Activated CD4-positive, alpha-beta T cell treated with anti-CD3 and anti-CD28 coated beads, Interleukin-2, amount 50 U/mL, for 1 hour (primary cell): ENCODE measurements around the gene CAMK1D.
A peak's percentile ranks its signal among the peaks of the same experiment; 100 is the strongest.
"Not testable (repeated sequence)": the region's sequence is repeated elsewhere in the genome, so short reads cannot be mapped to it uniquely, and the experiment has no call there.

Source experiments
- DNase-seq: peaks from one replicate; pipeline ENCODE4 v3.0.0-alpha.2; 2020

Gene CAMK1D

DNA sequence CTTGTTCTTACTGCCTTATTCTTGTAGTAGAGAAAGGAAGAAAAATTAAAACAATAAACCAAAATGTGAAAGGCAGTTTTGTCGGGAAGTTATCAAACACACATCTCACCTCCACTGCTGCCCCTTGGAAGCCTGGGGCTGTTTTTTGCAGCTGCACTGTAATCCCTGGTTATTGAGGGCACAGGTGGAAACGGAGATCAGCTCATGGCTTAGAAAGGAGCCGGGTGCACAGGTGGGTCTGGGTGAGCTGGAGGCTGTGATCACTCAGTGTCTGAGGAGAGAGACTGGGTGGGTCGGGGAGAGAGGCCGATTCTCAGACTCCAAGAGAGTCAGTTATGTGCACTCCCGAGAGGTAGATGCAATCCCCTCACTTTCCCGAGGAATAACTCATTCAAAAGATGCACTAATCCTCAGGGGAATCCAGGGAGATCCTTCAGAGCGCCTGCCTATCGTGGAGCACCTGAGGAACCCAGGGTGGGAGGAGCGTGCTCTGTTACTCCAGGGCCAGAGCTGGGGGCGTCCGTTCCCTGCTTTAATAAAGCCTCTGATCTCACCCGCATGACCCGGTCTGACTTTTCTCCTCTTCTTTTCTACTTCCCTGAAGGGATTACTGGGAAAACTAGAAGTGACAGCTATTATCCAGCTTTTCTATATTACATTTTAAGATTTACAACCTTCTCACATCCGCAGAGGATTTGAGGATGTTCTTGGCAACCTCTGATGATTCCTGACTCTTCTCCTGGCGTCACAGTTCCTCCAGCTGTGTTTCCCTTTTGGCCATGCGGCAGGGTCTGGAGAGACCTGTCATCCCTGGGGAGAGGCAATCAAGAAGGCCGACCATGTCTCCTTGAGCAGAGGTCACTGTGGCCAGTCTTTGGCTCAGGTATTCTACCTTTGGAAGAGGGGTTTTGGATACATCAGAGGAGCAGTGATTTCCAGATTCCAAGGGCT is 82.1 kb downstream of the CAMK1D start:
- no peak for DNase-seq

DNA sequence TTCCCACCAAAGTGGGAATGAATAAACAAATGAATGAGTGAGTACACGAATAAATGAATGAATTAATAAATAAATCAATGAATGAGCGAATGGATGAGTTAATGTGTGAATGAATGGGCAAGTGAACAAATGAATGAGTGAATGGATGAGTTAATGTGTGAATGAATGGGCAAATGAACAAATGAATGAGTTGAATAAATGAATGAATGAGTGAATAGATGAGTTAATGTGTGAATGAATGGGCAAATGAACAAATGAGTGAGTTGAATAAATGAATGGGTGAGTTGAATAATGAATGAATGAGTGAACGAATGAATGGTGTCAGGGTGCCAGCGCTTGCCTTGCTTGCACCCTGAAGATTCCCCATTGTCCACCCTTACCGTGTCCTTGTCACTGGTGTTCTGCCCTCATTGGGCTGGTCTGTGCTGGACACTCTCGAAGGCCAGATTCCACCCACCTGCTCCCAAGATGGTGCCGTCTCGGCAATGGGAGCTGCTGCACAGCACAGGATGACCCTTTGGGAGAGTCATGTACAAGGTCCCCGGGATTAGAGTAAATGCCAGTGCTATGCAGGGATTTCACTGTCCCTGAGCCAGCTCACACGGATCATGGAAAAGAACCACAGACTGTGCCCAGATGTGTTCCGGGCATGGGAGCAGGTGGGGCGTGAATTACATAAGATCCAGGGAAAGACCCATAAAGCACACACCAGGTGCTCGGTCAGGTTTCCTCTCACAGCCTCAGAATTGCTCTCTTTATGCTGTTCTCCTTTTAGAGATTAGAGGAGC is 83.2 kb downstream of the CAMK1D start:
- no peak for DNase-seq

DNA sequence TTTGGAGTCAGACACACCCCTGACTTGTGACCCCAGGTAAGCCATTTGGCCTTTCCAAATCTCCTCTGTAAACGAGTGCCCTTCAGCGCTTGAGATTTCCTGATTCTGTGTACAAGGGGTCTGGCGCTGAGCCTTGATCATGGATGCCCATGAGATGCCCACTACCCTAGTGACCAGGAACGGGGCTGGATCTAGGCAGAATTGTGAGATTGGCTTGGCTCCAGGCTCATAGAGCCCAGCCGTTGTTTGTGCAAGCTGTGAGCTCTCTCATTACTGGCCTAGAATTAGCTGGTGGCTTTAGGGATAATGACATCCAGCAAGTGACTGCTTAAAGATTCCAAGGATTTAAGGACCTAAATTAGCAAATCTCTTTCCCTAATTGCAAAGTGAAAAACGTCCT is 84.9 kb downstream of the CAMK1D start:
- no peak for DNase-seq

DNA sequence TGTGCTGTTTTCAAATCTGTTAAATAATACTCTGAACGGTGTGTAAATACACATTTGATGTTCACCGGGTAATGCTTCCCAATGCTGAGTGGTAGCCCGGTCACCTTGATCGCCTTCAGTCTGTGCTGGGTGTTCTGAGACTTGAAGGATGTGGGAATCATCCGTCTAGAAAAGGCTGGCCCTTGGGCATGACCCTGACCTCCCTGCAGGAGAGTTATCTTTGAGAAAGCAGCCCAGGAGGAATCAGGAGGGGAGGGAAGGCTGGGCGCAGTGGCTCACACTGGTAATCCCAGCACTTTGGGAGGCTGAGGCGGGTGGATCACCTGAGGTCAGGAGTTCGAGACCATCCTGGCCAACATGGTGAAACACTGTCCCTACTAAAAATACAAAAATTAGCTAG is 85.3 kb downstream of the CAMK1D start:
- not testable (repeated sequence) for DNase-seq

DNA sequence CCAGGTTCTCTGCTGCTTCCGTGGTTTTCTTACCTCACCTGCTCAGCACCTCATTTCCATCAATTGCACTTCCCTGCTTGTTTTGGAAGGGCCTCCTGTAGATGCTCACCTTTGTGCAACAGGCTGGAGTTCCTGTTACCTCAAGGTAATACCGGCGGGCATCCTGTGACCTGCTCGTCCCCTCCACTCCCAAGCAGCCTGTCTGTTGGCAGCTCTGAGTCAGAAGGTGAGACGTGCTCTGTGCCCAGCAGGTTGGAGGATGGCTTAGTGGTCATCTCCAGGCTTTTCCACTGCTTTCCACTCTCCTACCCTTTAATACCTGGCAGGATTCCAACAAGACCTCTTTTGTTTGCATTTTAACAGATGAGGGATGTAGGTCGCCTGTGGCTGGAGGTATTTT is 86.0 kb downstream of the CAMK1D start:
- DNase-seq: no peak

DNA sequence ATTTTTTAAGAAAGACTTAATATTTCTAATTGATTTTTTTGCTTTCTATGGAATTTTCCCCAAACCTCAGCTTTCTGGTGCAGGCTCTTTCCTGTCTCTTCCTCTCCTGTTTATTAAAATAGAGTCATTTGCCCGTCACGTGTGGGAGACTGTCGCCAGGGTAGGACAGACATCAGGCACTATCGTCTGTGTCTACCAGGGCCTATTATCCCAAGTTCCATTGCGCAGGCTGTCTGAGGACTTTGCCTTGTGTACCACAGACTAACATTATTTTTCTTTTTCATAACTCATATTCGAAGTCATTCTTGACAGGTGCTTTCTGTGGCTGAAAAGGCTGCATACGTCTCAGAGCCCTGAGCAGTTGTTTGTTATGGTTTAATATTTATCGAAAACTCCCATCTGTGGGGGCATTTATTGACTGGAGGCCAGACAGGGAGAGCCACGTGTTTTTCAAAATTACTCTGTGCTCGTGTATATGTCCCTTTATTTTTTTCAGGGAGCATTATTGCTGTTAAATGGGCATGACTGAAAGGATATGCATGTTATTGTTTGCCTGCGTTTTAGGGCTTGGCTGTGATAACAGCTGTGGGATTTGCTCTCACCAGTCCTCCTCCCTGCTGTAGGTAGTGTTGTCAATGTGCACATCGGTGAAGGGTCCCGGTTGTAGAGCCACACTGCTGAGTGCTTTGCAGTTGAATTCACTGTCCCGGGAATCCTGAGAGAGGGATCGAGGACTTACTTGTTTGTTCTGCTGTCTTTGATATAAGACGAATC is 89.8 kb downstream of the CAMK1D start:
- DNase-seq: no peak

DNA sequence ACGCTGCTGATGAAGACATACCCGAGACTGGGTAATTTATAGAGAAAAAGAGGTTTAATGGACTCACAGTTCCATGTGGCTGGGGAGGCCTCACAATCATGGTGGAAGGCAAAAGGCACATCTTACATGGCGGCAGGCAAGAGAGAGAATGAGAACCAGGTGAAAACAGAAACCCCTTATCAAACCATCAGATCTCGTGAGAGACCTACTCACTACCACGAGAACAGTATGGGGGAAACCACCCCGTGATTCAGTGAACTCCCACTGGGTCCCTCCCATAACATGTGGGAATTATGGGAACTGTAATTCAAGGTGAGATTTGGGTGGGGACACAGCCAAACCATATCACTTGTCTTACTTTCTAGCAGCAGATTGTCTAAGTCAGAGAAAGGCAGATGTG is 90.4 kb downstream of the CAMK1D start:
- not testable (repeated sequence) for DNase-seq

DNA sequence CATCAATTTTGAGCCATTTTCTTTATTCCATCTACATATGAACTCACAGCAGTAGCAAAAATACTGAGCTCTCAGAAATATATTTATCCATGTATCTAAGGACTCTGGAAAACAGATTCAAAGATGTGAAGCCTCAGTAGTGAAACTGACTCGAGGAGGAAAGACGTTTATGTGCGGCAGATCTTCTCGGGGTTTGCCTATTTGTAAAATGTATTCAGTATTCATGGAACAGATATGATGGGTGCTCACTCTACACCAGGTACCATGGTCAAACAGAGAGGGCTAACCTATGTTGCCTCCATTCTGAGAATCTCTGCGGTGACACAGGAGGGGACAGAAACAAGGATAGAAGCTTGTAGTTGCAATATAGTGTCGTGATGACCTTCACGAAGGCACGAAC is 93.7 kb downstream of the CAMK1D start:
- no peak for DNase-seq

DNA sequence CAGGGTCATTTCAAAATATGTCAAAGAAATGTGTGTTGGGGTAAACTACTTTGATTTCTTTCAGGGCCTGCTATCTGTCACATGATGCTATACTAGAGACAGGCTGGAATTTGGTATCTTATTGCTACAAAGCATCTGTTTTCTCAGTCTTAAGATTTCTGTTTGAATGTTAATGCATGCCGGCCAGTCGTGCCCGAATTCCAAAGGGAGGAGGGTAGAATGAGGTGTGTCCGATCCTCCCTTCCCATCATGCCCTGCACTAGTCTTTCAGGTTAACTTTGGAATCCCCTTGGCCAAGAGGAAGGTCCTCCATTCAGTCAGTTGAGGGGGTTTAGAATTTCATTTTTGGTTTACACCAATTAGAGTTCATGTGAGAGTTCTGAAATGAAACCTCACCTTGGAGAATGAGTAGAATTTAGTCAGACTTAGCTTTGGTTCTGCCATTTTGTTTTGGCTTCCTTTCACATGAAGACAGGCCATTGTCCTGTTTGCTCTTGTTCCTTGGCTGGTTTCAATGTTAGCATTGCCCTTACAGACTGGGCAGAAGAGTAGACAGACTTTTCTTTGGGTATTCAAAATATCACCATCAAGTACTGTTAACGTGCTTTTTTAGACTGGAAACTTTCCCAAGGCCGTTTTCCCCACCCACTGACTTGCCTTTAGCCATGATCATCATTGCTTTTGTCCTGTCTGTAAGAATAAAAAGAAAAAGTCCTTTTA is 95.8 kb downstream of the CAMK1D start:
- no peak for DNase-seq

DNA sequence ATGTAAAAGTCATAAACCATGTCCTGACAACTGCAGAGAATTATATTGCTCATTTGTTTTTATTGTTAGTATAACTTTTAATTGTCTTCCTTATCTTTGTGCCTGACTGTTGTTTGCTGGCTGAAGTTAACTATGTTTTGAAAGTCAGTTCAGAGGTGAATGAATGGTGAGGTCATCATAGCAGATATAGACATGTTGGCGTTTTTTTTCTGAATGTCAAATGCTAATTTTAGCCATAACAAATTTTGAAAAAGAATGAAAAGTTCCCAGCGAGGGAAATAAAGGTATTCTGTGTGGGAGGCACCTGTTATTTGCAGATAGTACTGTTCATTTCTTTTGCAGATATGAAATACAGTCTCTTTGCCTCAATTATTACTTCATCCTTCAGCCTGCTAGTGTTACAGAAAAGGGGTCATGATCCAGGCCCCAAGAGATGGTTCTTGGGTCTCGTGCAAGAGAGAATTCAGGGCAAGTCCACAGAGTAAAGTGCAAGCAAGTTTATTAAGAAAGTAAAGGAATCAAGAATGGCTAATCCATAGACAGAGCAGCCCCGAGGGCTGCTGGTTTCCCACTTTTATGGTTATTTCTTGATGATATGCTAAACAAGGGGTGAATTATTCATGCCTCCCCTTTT is 96.5 kb downstream of the CAMK1D start:
- no peak for DNase-seq

DNA sequence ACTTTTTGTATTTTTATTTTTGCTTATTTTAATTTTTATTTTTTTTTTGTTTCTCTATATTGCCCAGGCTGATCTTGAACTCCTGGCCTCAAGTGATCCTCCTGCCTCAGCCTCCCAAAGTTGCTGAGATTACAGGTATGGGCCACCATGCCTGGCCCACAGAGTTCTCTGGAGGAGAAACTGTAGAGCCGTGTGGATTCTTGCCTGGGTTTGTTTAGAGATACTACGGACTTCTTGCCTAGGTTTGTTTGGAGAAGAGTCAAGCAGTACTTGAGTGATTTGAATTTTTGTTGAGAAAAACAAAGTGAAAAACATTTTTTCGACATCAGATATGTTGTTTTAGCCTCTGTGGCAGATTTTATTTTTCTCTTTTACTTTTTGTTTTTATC is 99.0 kb downstream of the CAMK1D start:
- DNase-seq: no peak

DNA sequence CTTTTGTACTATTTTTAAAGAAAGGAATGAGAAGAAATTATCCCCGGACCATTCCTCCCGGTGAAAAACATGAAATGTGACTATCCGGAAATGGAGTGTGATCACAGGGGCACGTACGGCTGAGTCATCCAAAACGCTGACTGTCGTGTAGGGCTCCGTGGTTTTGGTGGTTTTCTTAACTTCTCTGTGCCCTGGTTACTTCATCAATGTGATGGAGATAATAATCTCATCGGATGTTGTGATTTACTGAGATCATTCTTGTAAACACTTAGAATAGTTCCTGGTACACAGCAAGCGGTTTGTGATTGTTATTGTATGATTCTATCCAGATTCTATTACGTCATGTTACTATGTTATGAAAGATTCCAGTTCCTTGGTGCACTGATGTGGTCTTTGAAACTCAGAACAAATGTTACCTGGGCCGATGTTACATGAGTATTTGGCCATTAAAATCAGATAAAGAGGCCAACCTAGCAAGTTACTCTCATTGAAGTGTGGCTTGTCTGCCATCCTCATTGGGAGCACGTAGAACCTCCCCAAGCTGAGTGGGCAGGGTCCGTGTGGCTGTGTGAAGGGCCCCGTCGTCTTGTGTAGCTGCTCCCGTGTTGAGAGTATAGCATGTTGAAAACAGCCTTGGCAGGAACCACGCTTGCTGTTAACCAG is 99.5 kb downstream of the CAMK1D start:
- peak; percentile 67 for DNase-seq

DNA sequence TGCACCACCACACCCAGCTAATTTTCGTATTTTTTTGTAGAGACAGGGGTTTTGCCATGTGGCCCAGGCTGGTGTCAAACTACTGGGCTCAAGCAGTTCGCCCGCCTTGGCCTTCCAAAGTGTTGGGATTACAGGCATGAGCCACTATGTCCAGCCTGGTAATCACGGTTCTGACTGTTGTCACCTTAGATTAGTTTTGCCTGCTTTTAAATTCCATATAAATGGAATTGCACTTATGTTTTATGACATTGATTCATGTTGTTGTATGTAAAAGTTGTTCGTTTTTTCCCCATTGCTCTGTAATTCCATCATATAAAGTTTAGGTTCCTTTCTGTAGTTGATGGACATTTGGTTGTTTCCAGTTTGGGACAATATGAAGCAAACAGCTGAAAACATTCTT is 106.0 kb downstream of the CAMK1D start:
- DNase-seq: no peak

DNA sequence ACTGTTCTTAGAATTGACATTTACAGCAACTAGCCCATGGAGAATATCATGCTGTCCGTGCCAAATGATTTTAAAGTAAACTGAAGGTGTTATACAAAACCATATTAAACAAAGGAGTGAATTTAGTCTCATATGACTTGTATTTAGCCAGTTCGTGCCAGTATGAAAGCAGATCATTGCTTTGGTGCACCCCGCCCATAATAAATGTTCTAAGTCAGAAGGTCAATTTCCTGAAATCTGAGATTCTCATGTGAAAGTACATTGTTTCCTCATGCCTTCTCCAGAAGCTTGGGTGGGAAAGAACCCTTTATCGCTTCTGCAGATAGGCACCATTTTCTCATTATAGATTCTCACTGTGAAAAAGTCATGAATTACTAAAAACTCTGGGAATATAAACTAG is 106.4 kb downstream of the CAMK1D start:
- DNase-seq: no peak

DNA sequence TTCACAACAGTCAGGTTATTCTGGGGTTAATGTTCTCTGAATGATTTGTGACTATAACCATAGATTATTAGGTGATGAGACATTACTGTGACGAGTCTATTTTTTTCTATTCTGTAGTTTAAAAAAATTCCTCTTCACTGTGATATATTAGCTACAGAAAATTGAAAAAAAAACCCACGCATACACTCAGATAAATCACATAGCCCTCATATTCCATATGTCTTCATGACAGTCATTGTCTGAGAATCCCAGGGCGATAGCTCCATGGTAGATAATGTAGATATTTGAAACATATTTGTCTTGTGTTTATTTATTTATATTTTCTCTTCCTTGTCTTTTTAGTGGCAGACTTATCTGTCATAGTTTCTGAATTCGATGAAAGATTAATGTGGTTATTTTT is 110.0 kb downstream of the CAMK1D start:
- DNase-seq: no peak

DNA sequence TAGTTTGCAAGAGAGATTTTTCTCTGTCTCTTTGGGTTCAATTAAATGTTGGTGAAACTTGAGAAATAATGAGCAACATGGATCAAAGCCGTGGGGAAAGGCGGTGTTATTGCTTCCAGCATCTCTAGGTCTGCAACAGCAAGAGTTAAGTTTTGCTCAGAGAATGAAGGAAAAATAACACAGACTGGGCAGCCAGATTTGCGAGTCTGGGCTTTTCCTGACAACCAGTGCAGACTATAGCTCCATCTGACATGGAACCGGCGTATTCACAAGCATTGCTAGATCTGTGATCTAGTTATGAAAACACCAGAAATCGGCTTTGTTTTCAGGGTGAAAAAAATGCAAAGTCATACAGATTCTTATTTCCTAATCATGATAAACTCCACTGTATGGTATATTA is 110.4 kb downstream of the CAMK1D start:
- DNase-seq: no peak

DNA sequence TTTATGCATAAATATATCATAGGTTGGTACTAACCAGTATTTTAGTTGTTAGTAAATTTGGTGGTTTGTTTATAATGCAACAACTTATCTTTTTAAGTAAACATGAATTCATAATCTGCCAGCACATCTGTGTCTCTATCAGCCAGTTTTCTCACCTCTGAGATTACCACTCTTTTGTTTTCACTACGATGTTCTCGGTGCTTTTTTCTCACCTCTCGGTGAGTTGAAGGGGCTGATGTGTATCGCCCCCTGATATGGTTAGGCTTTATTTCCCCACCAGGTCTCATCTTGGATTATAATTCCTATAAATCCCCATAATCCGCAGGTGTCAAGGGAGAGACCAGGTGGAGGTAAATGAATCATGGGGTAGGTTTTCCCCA is 114.1 kb downstream of the CAMK1D start:
- no peak for DNase-seq

DNA sequence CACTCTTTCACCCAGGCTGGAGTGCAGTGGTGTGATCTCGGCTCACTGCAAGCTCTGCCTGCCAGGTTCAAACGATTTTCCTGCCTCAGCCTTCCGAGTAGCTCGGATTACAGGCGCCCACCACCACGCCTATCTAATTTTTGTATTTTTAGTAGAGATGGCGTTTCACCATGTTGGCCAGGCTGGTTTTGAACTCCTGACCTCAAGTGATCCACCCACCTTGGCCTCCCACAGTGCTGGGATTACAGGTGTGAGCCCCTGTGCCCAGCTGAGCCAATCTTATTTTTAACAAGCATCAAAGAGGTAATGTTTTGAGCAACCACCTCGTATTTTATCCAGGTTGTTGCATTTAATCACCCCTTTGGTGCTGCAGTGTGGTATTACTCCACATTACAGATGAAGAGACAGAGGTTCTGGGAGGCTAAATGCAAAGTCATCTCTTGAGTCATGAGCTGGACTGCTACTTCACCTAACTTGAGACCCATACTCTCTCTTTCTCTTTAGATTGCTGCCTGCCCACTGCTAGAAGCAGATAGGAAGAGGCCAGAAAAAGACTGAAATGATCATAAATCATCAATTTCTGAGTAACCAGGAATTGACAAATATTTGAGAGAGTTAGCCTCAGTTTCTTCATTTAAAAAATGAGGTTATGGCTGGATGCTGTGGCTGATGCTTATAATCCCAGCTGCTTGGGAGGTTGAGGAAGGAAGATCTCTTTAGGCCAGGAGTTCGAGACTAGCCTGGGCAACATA is 116.2 kb downstream of the CAMK1D start:
- DNase-seq: no peak

DNA sequence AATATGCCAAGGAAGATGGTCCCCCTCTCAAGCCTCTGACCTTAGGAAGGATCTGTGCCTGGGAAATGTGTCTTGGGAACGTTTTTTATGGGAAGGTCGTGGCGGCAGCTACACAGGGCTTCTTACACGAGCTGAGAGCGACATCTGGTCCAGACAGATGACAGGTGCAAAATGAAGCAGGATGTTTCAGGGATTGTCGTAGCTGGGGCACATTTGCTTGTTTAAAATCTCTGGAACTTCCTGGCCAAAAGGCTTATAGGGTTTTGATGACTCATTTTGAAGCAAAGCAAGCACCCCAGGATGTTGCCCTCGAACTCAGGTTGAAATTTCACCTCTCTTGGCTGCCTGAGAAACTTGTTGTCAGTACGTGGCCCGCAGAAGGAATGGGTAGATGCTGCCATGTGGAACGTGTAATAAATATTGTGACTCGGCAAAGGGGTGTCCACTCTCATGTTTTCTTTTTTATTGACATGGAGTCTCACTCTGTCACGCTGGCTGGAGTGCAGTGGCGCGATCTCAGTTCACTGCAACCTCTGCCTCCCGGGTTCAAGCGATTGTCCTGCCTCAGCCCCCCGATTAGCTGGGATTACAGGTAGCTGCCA is 117.5 kb downstream of the CAMK1D start:
- no peak for DNase-seq

DNA sequence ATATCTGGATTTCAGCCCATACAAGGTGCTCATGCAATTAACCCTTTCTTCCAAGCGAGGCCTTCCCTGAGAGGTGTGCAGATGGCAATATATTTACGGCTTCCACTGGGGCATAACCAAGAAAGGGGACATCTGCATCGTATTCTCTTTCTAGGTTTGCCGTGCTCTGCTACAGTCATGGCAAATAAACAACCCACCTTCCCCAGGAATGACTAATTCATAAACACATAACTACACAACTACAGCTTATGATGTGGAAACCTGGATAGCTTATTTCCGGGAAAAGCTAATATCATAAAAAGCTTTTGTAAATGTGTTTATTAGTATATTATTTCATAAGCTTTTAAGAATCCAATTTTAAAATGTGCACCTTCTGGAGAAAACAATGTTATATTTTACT is 120.0 kb downstream of the CAMK1D start:
- DNase-seq: no peak
